CD8-positive, alpha-beta memory T cell (primary cell): ENCODE results near the gene GPR17. TPM values are rescaled to one million over a fixed set of nuclear protein-coding genes. Genes with fewer than 3 reads are reported as not detected.

Source experiments
- CTCF ChIA-PET: fragments of 350-600 bp; sonication (Branson Sonifier 250); formaldehyde crosslinking; loops from one replicate; lab custom pipeline; 2021; ENCODE audit warnings: antibody characterized with exemption; lab: Charles Lee
- POLR2A ChIA-PET: fragments of 350-600 bp; sonication (Branson Sonifier 250); formaldehyde crosslinking; loops from one replicate; lab custom pipeline; 2021; ENCODE audit warnings: antibody characterized with exemption; lab: Charles Lee
- DNase-seq, 5 donors: peaks; one replicate each; pipeline versions ENCODE4 v3.0.0 to v3.0.0-alpha.2; 2020 to 2022; ENCODE audit warnings: mixed read lengths in 1 of 5
- H3K27ac ChIP-seq: one replicate; pipeline ENCODE4 v1.7.0; 2013; ENCODE audit warnings: low read depth, mild to moderate bottlenecking, low read length, moderate library complexity
- H3K27me3 ChIP-seq: 2 replicates; pipeline ENCODE4 v1.7.0; 2013; ENCODE audit warnings: low read length, mild to moderate bottlenecking; ENCODE audit not compliant: insufficient read depth, poor library complexity, severe bottlenecking
- H3K36me3 ChIP-seq: 2 replicates; pipeline ENCODE4 v1.7.0; 2013; ENCODE audit warnings: mild to moderate bottlenecking, low read length, moderate library complexity; ENCODE audit not compliant: insufficient read depth
- H3K4me1 ChIP-seq: 2 replicates; pipeline ENCODE4 v1.7.0; 2013; ENCODE audit warnings: mild to moderate bottlenecking, low read length, moderate library complexity; ENCODE audit not compliant: insufficient read depth
- H3K4me3 ChIP-seq: 2 replicates; pipeline ENCODE4 v1.7.0; 2013; ENCODE audit warnings: mild to moderate bottlenecking, low read length
- H3K9me3 ChIP-seq: 2 replicates; pipeline ENCODE4 v1.7.0; 2013; ENCODE audit warnings: mild to moderate bottlenecking, low read length
- H3K27ac Mint-ChIP-seq, 8 donors: one replicate each; pipeline ENCODE4 v1.8.0; 2020 to 2021; ENCODE audit warnings: mixed read lengths in 8 of 8, mild to moderate bottlenecking in 6 of 8, inconsistent platforms in 3 of 8, moderate library complexity in 3 of 8
- H3K27me3 Mint-ChIP-seq, 2 donors: one replicate each; pipeline ENCODE4 v1.8.0; 2020 to 2021; ENCODE audit warnings: mixed read lengths in 2 of 2, mild to moderate bottlenecking in 1 of 2, moderate library complexity in 1 of 2
- H3K36me3 Mint-ChIP-seq, 3 donors: one replicate each; pipeline ENCODE4 v1.8.0; 2020 to 2021; ENCODE audit warnings: mixed read lengths in 3 of 3, inconsistent platforms in 1 of 3, mild to moderate bottlenecking in 1 of 3
- H3K4me1 Mint-ChIP-seq, 3 donors: one replicate each; pipeline ENCODE4 v1.8.0; 2020 to 2021; ENCODE audit warnings: mixed read lengths in 3 of 3, inconsistent platforms in 1 of 3, mild to moderate bottlenecking in 1 of 3
- H3K4me3 Mint-ChIP-seq, 7 donors: one replicate each; pipeline ENCODE4 v1.8.0; 2020 to 2021; ENCODE audit warnings: mixed read lengths in 7 of 7, mild to moderate bottlenecking in 6 of 7, moderate library complexity in 4 of 7, inconsistent platforms in 2 of 7
- H3K9me3 Mint-ChIP-seq, 5 donors: one replicate each; pipeline ENCODE4 v1.8.0; 2020 to 2022; ENCODE audit warnings: mixed read lengths in 5 of 5, mild to moderate bottlenecking in 3 of 5, moderate library complexity in 2 of 5, inconsistent platforms in 1 of 5
- polyA plus RNA-seq: library from polyadenylated mRNA; unstranded; fragments of 300-500 nt; fragmentation: Illumina TruSeq; gene quantifications from one replicate; pipeline ENCODE4 v1.2.3, GENCODE V29; 2021
- total RNA-seq, 2 experiments: library from RNA; stranded (reverse); gene quantifications; one replicate each; pipeline ENCODE4 v1.2.3, GENCODE V29; 2021

Gene GPR17
- total and polyA plus RNA-seq, 3 experiments from 2014 or later, result not detected

- H3K4me3 Mint-ChIP-seq, result no peak overlapping the region
- H3K27me3 Mint-ChIP-seq, result peaks cover 0 to 9% of the 10 kb centered on the region in 2 donors
- peaks cover 1 to 25% (median 7%) of the 10 kb centered on the region in 3 donors for H3K36me3 Mint-ChIP-seq
- peak in 3 of 5 donors; percentile 14 to 47 (median 44) for DNase-seq
- ChIA-PET CTCF (interaction anchor here (1.0 kb wide), 1 partner anchor 8 kb away, joined by 4 read pairs; no protein-coding TSS in a partner anchor), POLR2A (no interaction called here)
- H3K27me3 ChIP-seq, result no peaks in the 10 kb centered on the region
- peaks cover 8% of the 10 kb centered on the region in 3 donors for H3K4me1 Mint-ChIP-seq
- peaks cover 0 to 15% (median 11%) of the 10 kb centered on the region in 5 donors for H3K9me3 Mint-ChIP-seq
- H3K27ac Mint-ChIP-seq, result no peak overlapping the region
- no peaks in the 10 kb centered on the region for H3K9me3 ChIP-seq
- H3K27ac ChIP-seq, result no peak overlapping the region
- no peaks in the 10 kb centered on the region for H3K36me3 ChIP-seq
- no peak overlapping the region for H3K4me3 ChIP-seq
- H3K4me1 ChIP-seq, result peaks cover 6% of the 10 kb centered on the region
Measured at GRCh38 chr2:127695491-127696472, 49.8 kb downstream of the GPR17 start.

DNA sequence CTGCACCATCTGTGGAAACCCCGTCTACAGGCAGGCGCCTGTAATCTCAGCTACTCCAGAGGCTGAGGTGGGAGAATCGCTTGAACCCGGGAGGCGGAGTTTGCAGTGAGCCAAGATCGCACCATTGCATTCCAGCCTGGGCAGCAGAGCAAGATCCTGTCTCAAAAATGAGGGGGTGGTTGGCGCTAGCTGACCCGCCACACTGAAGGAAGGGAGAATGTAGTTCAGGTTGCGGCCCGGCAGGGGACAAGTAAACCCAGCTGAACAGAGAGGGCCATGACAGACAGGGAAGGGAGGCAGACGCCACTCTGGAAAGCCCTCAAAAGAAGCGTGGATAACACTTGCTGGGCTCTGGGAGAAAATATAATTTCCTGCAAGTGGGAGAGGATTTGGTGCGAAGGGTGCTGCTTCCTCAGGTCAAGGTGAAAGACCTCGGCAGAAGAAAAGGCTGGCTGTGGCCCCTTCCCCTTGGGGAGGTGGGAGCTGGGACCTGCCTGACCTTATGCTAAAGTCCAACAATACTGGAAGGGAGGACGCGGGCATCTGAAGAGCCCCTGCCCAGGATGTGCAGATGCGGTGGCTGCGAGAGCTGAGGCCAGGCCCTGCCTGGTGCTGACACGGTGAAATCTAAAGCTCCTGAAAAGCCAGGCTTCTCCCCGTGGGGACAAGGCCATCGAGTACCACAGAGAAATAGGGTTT lies 51.7 kb downstream of the GPR17 start:
- no peak overlapping the region for H3K27ac ChIP-seq
- ChIA-PET POLR2A (no interaction called here), CTCF (no interaction called here)
- H3K9me3 ChIP-seq, result no peaks in the 10 kb centered on the region
- peak overlapping the region in 1 of 7 donors; percentile 19 for H3K4me3 Mint-ChIP-seq
- no peak for DNase-seq
- no peaks in the 10 kb centered on the region for H3K27me3 ChIP-seq
- H3K36me3 Mint-ChIP-seq, result peaks cover 4 to 8% (median 7%) of the 10 kb centered on the region in 3 donors
- peaks cover 0 to 10% of the 10 kb centered on the region in 2 donors for H3K27me3 Mint-ChIP-seq
- H3K9me3 Mint-ChIP-seq, result no peaks in the 10 kb centered on the region
- H3K4me3 ChIP-seq, result no peak overlapping the region
- H3K36me3 ChIP-seq, result no peaks in the 10 kb centered on the region
- H3K4me1 Mint-ChIP-seq, result peaks cover 17 to 19% (median 17%) of the 10 kb centered on the region in 3 donors
- H3K27ac Mint-ChIP-seq, result peak overlapping the region in 2 of 8 donors; percentile 11 to 36
- H3K4me1 ChIP-seq, result peaks cover 13% of the 10 kb centered on the region

DNA sequence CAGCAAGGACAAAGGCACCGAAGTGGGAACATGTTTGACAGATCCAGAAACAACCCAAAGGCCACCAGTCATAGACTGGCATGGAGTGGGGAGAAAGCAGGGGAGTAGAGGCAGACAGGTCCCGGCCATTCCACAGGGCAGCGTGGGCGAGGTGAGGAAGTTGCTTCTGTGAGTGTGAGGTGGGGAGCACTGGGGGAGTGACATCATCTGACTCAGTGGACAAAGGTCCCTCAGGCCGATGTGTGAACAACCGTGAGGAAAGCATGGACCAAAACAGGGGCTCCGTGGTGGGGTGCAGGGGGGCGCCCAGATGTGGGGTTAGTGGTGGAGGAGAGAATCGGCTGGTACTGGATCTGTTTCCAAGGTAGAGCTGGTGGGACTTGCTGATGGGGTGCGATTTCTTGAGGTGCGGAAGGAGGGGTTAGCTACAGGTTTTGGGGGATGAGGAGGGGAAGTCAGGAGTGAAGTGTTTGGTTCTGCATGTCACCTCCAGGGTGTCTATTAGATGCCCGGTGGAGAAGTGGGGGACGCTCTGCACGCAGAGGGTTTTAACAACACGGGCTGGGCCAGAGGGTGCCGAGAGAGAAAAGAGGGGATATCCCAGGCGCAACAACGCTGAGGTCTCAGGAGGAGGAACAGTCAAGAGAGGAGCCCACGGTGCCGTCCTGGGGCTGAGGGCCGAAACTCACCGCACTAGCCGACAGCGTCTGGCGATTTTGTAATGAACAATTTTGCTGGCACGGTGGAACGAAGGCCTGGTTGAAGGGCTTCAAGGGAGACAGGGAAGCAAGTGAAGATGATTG lies 52.8 kb downstream of the GPR17 start:
- Mint-ChIP-seq H3K36me3 (peaks cover 4 to 8% (median 7%) of the 10 kb centered on the region in 3 donors), H3K9me3 (no peaks in the 10 kb centered on the region), H3K27ac (peak overlapping the region in 3 of 8 donors; percentile 5 to 48 (median 41)), H3K27me3 (peaks cover 0 to 10% of the 10 kb centered on the region in 2 donors), H3K4me3 (peak overlapping the region in 3 of 7 donors; percentile 21 to 71 (median 67)), H3K4me1 (peaks cover 27 to 29% (median 27%) of the 10 kb centered on the region in 3 donors)
- no peak overlapping the region for H3K27ac ChIP-seq
- POLR2A ChIA-PET, result no interaction called here
- no peaks in the 10 kb centered on the region for H3K9me3 ChIP-seq
- no peak overlapping the region for H3K4me3 ChIP-seq
- H3K4me1 ChIP-seq, result peaks cover 25% of the 10 kb centered on the region
- H3K36me3 ChIP-seq, result no peaks in the 10 kb centered on the region
- CTCF ChIA-PET, result no interaction called here
- no peaks in the 10 kb centered on the region for H3K27me3 ChIP-seq
- DNase-seq, result no peak

DNA sequence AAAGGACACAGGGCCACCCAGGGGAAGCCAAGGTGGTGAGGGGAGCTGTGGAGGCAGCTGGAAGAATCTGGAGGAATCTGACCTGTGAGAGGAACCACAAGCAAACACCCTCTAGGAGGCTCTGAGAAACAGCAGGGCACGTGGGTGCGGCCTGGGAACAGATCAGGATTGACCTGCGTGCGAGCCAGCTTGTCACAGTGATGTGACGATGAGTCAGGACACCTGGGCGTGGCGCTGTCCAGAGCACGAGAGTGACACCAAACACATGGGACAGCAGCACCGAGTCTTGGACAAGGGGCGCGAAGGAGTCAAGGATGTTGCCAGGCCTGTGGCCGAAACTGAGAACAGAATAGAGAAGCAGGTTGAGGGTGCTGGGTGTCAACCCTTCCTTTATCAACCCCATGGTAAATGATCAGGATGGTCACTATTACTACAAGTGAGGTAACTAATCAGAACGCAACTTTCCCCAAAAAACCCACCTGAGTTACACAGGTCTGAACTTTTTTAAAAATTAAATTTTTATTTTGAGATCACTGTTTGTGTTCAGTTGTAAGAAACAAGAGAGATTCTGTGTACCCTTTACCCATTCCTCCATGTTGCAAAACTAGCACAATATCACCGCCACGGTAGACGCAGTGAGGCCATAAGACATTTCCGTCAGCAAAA lies 54.7 kb downstream of the GPR17 start:
- ChIA-PET POLR2A (interaction anchor here (0.9 to 1.8 kb wide), 2 partner anchors 25 to 174 kb away, joined by 3 to 11 read pairs; partner anchors contain the start of gene IWS1), CTCF (interaction anchor here (0.9 kb wide), 1 partner anchor 111 kb away, joined by 3 read pairs; the partner anchor contains the start of gene WDR33)
- H3K4me1 Mint-ChIP-seq, result peaks cover 45 to 48% (median 46%) of the 10 kb centered on the region in 3 donors
- DNase-seq, result peak in 2 of 5 donors; percentile 4 to 55
- H3K27me3 Mint-ChIP-seq, result peaks cover 0 to 10% of the 10 kb centered on the region in 2 donors
- H3K9me3 Mint-ChIP-seq, result no peaks in the 10 kb centered on the region
- Histone ChIP-seq H3K27me3 (no peaks in the 10 kb centered on the region), H3K4me1 (peaks cover 41% of the 10 kb centered on the region), H3K27ac (peak overlapping the region; percentile 82), H3K36me3 (peaks cover 7% of the 10 kb centered on the region), H3K4me3 (peak overlapping the region; percentile 77), H3K9me3 (no peaks in the 10 kb centered on the region)
- peaks cover 6 to 22% (median 8%) of the 10 kb centered on the region in 3 donors for H3K36me3 Mint-ChIP-seq
- H3K4me3 Mint-ChIP-seq, result peak overlapping the region; percentile 92 to 99 (median 94)
- H3K27ac Mint-ChIP-seq, result peak overlapping the region; percentile 95 to 100 (median 98)

DNA sequence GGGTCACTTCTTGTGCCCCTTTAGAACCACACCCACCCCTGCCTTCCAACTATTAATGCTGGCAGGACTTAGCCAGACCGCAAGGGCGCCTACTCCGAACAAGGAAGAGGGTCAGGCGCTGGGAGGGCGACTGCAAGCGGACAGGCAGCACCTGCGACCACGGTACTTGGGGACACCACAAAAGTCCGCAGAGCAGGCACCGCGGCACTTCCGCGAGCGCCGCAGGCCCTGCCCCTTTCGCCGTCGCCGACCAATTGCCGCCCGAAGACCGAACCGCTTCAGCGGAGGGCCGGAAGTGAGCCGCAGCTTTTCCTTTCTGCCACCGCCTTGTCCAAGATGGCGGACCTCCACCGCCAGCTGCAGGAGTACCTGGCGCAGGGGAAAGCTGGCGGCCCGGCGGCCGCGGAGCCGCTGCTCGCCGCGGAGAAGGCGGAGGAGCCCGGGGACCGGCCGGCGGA lies 55.3 kb downstream of the GPR17 start, which contains the start of gene SFT2D3:
SFT2D3 (plus strand) TSS at position 305 of the 458 bp plus-strand sequence; CDS start at position 337, 32 bp downstream.
- H3K36me3 Mint-ChIP-seq, result peaks cover 6 to 28% (median 8%) of the 10 kb centered on the region in 3 donors
- H3K27ac Mint-ChIP-seq, result peak within 1 kb of the TSS; percentile 95 to 100 (median 98)
- no peaks in the 10 kb centered on the region for H3K9me3 Mint-ChIP-seq
- Histone ChIP-seq H3K4me3 (peak within 1 kb of the TSS; percentile 77), H3K36me3 (peaks cover 8% of the 10 kb centered on the region), H3K27me3 (no peaks in the 10 kb centered on the region), H3K27ac (peak within 1 kb of the TSS; percentile 82), H3K4me1 (peaks cover 41% of the 10 kb centered on the region), H3K9me3 (no peaks in the 10 kb centered on the region)
- peaks cover 45 to 50% (median 46%) of the 10 kb centered on the region in 3 donors for H3K4me1 Mint-ChIP-seq
- POLR2A ChIA-PET, result interaction anchor here (0.9 to 1.8 kb wide), 2 partner anchors 25 to 175 kb away, joined by 3 to 11 read pairs; partner anchors contain the start of gene IWS1
- peaks cover 0 to 10% of the 10 kb centered on the region in 2 donors for H3K27me3 Mint-ChIP-seq
- peak within 1 kb of the TSS; percentile 92 to 99 (median 94) for H3K4me3 Mint-ChIP-seq
- CTCF ChIA-PET, result interaction anchor here (0.9 kb wide), 1 partner anchor 110 kb away, joined by 3 read pairs; the partner anchor contains the start of gene WDR33
- DNase-seq, result peak; percentile 80 to 93 (median 90)

GRCh38 chr2:127701651-127702394 lies 55.9 kb downstream of the GPR17 start:
- peaks cover 13% of the 10 kb centered on the region for H3K36me3 ChIP-seq
- peak overlapping the region; percentile 89 to 99 (median 94) for H3K4me3 Mint-ChIP-seq
- H3K4me1 ChIP-seq, result peaks cover 41% of the 10 kb centered on the region
- no peaks in the 10 kb centered on the region for H3K9me3 Mint-ChIP-seq
- H3K27me3 ChIP-seq, result no peaks in the 10 kb centered on the region
- H3K9me3 ChIP-seq, result no peaks in the 10 kb centered on the region
- ChIA-PET POLR2A (interaction anchor here (0.6 to 1.8 kb wide), 9 partner anchors 13 to 389 kb away, joined by 3 to 11 read pairs (median 3); partner anchors contain the start of genes IWS1, POLR2D, UGGT1 and WDR33), CTCF (interaction anchor here (0.8 to 1.8 kb wide), 5 partner anchors 12 to 110 kb away, joined by 3 to 6 read pairs (median 3); partner anchors contain the start of gene WDR33)
- H3K27me3 Mint-ChIP-seq, result peaks cover 0 to 8% of the 10 kb centered on the region in 2 donors
- peaks cover 6 to 34% (median 8%) of the 10 kb centered on the region in 3 donors for H3K36me3 Mint-ChIP-seq
- H3K4me3 ChIP-seq, result peak overlapping the region; percentile 77
- peak; percentile 68 to 86 (median 81) for DNase-seq
- peaks cover 48 to 51% (median 50%) of the 10 kb centered on the region in 3 donors for H3K4me1 Mint-ChIP-seq
- peak overlapping the region; percentile 82 for H3K27ac ChIP-seq
- peak overlapping the region; percentile 30 to 100 (median 95) for H3K27ac Mint-ChIP-seq
